Endothelial cell (in vitro differentiated cells): ENCODE results near the gene GBE1. TPM values are rescaled to one million over a fixed set of nuclear protein-coding genes. Genes with fewer than 3 reads are reported as not detected.

Experiments used
- DNase-seq: peaks from one replicate; pipeline ENCODE4 v3.0.0; 2021; ENCODE audit warnings: low spot score
- H3K27ac Mint-ChIP-seq: one replicate; pipeline ENCODE4 v1.8.0; 2021; ENCODE audit warnings: mixed read lengths, inconsistent platforms; ENCODE audit not compliant: unreplicated experiment
- H3K27me3 Mint-ChIP-seq: one replicate; pipeline ENCODE4 v1.8.0; 2021; ENCODE audit warnings: mild to moderate bottlenecking, moderate library complexity, mixed read lengths, inconsistent platforms; ENCODE audit not compliant: unreplicated experiment
- H3K36me3 Mint-ChIP-seq: one replicate; pipeline ENCODE4 v1.8.0; 2021; ENCODE audit warnings: mild to moderate bottlenecking, low read depth, mixed read lengths, inconsistent platforms; ENCODE audit not compliant: unreplicated experiment
- H3K4me1 Mint-ChIP-seq: one replicate; pipeline ENCODE4 v1.8.0; 2021; ENCODE audit warnings: mild to moderate bottlenecking, mixed read lengths, inconsistent platforms; ENCODE audit not compliant: unreplicated experiment
- H3K4me3 Mint-ChIP-seq: one replicate; pipeline ENCODE4 v1.8.0; 2021; ENCODE audit warnings: mild to moderate bottlenecking, mixed read lengths, inconsistent platforms; ENCODE audit not compliant: unreplicated experiment
- H3K9me3 Mint-ChIP-seq: one replicate; pipeline ENCODE4 v1.8.0; 2021; ENCODE audit warnings: mixed read lengths, inconsistent platforms; ENCODE audit not compliant: unreplicated experiment
- CTCF ChIP-seq: fragments of 200-600 bp; sonication (generic); IDR thresholded peaks from one replicate; pipeline ENCODE4 v1.5.0; 2021; ENCODE audit warnings: antibody characterized with exemption; ENCODE audit not compliant: unreplicated experiment
- total RNA-seq: library from RNA; stranded (reverse); fragmentation: NEBNext Ultra II Directional; extraction: Animal tissue kit (Norgen Biotek cat#: 25700); gene quantifications from one replicate; pipeline ENCODE4 v1.2.1, GENCODE V29; 2021; ENCODE audit not compliant: unreplicated experiment

GBE1 gene
- total RNA-seq, 1 donor from 2014 or later: 15.6 TPM

DNA sequence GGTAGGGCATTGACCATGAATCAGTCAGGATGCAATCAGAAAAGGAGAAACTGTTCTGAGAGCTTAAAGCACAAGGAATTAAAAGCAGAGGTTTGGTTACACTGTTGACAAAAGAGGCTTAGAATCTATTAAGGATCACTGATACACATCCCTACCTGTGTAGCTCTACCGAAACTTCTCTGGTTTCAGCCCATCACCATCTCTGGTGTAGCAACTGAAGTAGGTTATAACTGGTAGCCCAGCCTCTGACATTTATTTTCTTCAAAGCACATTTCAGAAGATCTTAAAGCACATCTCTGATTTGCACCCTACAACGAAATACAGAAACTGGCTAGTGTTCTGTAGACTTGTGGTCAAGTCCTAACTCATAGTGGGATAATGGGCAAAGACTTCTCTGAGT, 283.7 kb downstream of the GBE1 start:
- DNase-seq: no peak
- H3K27ac Mint-ChIP-seq: no peak overlapping the region
- no peaks in the 10 kb centered on the region for H3K36me3 Mint-ChIP-seq
- H3K4me1 Mint-ChIP-seq: peaks cover 5% of the 10 kb centered on the region
- no peak for TF ChIP-seq CTCF
- no peaks in the 10 kb centered on the region for H3K9me3 Mint-ChIP-seq
- H3K4me3 Mint-ChIP-seq: no peak overlapping the region
- no peaks in the 10 kb centered on the region for H3K27me3 Mint-ChIP-seq

DNA sequence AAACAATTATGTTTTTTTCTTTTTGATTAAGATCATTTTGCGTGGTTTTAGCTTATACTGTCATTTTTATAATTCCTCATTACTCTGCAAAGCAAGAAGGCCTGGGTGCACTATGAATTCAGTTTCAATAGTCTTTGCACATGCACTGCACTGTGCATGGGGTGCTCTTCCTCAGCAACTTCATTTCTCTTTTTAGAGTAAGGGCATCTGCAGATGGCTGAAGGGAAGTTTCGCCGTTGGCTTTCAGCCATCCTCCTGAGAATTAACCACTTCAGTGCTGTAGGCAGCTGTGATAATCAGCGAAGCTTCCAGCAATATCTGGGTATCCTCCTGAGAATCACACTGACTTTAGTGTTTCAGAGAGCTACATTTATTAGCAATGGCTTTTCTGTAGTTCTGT, 284.8 kb downstream of the GBE1 start:
- H3K9me3 Mint-ChIP-seq: no peaks in the 10 kb centered on the region
- DNase-seq: no peak
- no peaks in the 10 kb centered on the region for H3K36me3 Mint-ChIP-seq
- no peak overlapping the region for H3K27ac Mint-ChIP-seq
- peaks cover 14% of the 10 kb centered on the region for H3K4me1 Mint-ChIP-seq
- no peak for TF ChIP-seq CTCF
- no peak overlapping the region for H3K4me3 Mint-ChIP-seq
- H3K27me3 Mint-ChIP-seq: no peaks in the 10 kb centered on the region

DNA sequence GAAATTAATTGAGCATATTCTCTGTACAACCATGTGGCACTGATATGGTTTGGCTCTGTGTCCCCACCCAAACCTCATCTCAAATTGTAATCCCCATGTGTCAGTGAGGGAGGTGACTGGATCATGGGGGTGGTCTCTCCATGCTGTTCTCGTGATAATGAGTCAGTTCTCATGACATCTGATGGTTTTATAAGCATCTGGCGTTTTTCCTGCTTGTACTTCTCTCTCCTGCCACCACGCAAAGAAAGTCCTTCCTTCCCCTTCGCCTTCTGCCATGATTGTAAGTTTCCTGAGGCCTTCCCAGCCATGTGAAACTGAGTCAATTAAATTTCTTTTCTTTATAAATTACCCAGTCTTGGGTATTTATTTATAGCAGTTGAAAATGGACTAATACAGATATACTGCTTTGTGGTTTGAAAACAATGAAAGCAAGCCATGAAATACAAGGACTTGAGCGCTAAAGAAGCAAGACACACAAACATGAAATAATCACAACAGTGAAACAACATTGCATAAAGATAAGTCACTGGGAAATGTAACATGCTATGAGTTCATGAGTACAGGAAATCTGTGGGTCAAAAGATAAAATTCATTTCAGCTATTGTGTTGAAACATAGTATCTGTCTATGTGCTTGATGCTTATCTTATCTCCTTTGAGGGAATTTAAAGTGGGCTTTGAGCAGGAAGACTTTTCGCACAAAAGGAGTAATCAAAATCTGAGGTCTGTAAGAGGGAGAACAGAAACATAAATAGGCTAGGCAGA, 288.7 kb downstream of the GBE1 start:
- Mint-ChIP-seq H3K36me3 (no peaks in the 10 kb centered on the region), H3K27me3 (no peaks in the 10 kb centered on the region), H3K4me1 (peaks cover 21% of the 10 kb centered on the region), H3K4me3 (no peak overlapping the region), H3K27ac (peak overlapping the region; percentile 83), H3K9me3 (no peaks in the 10 kb centered on the region)
- TF ChIP-seq CTCF: no peak
- DNase-seq: no peak

GRCh38 chr3:81470524-81471278, 290.7 kb downstream of the GBE1 start:
- Mint-ChIP-seq H3K4me1 (peaks cover 26% of the 10 kb centered on the region), H3K27me3 (no peaks in the 10 kb centered on the region), H3K36me3 (no peaks in the 10 kb centered on the region), H3K9me3 (no peaks in the 10 kb centered on the region), H3K4me3 (no peak overlapping the region), H3K27ac (no peak overlapping the region)
- no peak for DNase-seq
- no peak for TF ChIP-seq CTCF

DNA sequence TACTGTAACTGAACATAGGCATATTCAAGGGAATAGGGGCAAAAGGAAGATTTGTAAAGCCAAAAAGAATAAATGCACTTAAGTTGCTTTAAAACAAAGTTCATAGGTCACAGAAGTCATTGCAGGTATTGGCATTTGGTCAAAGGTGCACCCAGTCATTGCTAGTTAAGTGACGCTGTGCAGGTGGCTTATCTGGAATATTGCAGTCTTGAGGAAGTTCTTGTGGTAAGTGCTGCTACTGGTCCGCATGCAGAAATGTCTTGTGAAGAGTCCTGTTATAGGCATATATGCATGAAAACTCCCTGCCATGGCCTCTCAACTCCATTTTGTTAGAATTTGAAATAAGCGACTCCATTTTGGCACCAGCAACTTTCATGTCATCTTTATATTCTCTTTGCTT, 293.1 kb downstream of the GBE1 start:
- no peaks in the 10 kb centered on the region for H3K36me3 Mint-ChIP-seq
- H3K4me1 Mint-ChIP-seq: peaks cover 26% of the 10 kb centered on the region
- H3K4me3 Mint-ChIP-seq: no peak overlapping the region
- no peak overlapping the region for H3K27ac Mint-ChIP-seq
- no peaks in the 10 kb centered on the region for H3K27me3 Mint-ChIP-seq
- no peaks in the 10 kb centered on the region for H3K9me3 Mint-ChIP-seq
- DNase-seq: no peak
- TF ChIP-seq CTCF: no peak
